Sigmoid colon (tissue), 7 donors: ENCODE measurements around the gene GLIS2. TPM values are rescaled to one million over a fixed set of nuclear protein-coding genes. Genes with fewer than 3 reads are reported as not detected.

Experiments used
- DNase-seq: peaks from one replicate; pipeline ENCODE4 v3.0.0-alpha.2; 2019
- H3K27ac ChIP-seq, 4 donors: fragments of 200-600 bp; sonication (generic); one replicate each; pipeline ENCODE4 v1.5.1; 2016 to 2019; ENCODE audit warnings: mild to moderate bottlenecking in 1 of 4
- H3K27me3 ChIP-seq, 3 donors: fragments of 200-600 bp; sonication (generic); one replicate each; pipeline ENCODE4 v1.5.1; 2019; ENCODE audit warnings: mild to moderate bottlenecking in 1 of 3
- H3K36me3 ChIP-seq, 4 donors: fragments of 200-600 bp; sonication (generic); one replicate each; pipeline ENCODE4 v1.5.1; 2016 to 2019
- H3K4me1 ChIP-seq, 4 donors: fragments of 200-600 bp; sonication (generic); one replicate each; pipeline ENCODE4 v1.5.1; 2017 to 2019
- H3K4me3 ChIP-seq, 4 donors: fragments of 200-600 bp; sonication (generic); one replicate each; pipeline ENCODE4 v1.5.1; 2017 to 2019; ENCODE audit warnings: mild to moderate bottlenecking in 2 of 4, moderate library complexity in 1 of 4
- H3K9me3 ChIP-seq, 4 donors: fragments of 200-600 bp in 3 of 4; sonication (generic) in 3 of 4; one replicate each; pipeline versions ENCODE4 v1.5.1 to v1.6.1; 2013 to 2019
- EP300 ChIP-seq, 4 donors: sonication (generic); formaldehyde crosslinking; IDR thresholded peaks; one replicate each; pipeline ENCODE4 v1.6.1; 2017; ENCODE audit warnings: antibody characterized with exemption in 4 of 4
- POLR2A ChIP-seq, 2 donors: fragments of 450-650 bp; IDR thresholded peaks; one replicate each; pipeline ENCODE4 v1.6.1; 2016; ENCODE audit warnings: antibody characterized with exemption in 2 of 2, mild to moderate bottlenecking in 2 of 2, moderate library complexity in 2 of 2
- POLR2AphosphoS5 ChIP-seq, 4 donors: sonication (generic); formaldehyde crosslinking; IDR thresholded peaks; one replicate each; pipeline ENCODE4 v1.6.1; 2017; ENCODE audit warnings: antibody characterized with exemption in 4 of 4
- WGBS, 2 donors: extraction: QIAGEN DNeasy Blood & Tissue Kit; methylation state at CpG; one replicate each; pipeline ENCODE4 v1.1.7; 2013; 5-methylcytosine and 5-hydroxymethylcytosine counted together
- intact Hi-C: fragments of 100-400 bp; cut with DNase I; formaldehyde crosslinking; loops from one replicate; pipeline ENCODE4 v1.15.1; 2023
- polyA plus RNA-seq, 3 donors: library from polyadenylated mRNA; stranded (reverse); fragments of 200-250 nt; gene quantifications; one replicate each; pipeline ENCODE4 v1.2.3, GENCODE V29; 2013
- total RNA-seq, 4 donors: library from RNA; depleted of rRNA; stranded (reverse); fragments of >200 nt; gene quantifications; one replicate each; pipeline ENCODE4 v1.1.0, GENCODE V29; 2016
- TF ChIP-seq, protein P1 (sequence below), 4 experiments: fragments of 450-650 bp in 3 of 4; fragments of 200-600 bp in 1 of 4; IDR thresholded peaks; one replicate each; pipeline ENCODE4 v1.5.1; 2016 to 2019; ENCODE audit warnings: antibody characterized with exemption in 4 of 4, mild to moderate bottlenecking in 3 of 4, moderate library complexity in 2 of 4
- donor health status: healthy with polysubstance abuse.
- donor health status: Bipolar disorder and iron deficiency.
- donor health status: healthy.

The GLIS2 gene
- total and polyA plus RNA-seq, 7 donors = 0.69 to 11.9 (median 5.4) TPM

DNA sequence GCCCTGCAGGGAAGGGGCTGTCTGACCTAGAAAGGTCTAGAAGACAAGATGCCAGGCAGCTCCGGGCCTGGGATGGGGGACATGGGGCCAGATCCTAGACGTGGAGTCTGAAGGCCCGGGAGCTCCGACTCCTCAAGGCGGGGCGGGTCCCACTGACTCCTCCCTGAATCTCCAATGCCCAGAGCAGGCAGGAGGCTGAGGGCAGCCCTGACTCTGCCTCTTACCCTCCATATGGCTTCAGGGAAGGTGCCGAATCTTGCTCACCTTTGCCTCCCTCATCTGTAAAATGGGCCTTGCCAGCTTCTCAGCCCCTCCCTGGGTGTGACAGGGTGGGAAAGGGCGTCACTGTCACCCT lies 70.6 kb downstream of the GLIS2 start:
- peaks cover 0 to 15% (median under 1%) of the 10 kb centered on the region in 4 donors for H3K4me1 ChIP-seq

GRCh38 chr16:4386951-4387565 lies 71.2 kb downstream of the GLIS2 start:
- intact Hi-C loops = no loop called here
- Histone ChIP-seq H3K36me3 (peaks cover 5 to 34% (median 15%) of the 10 kb centered on the region in 4 donors), H3K27me3 (no peaks in the 10 kb centered on the region), H3K4me3 (no peak overlapping the region), H3K27ac (peak overlapping the region in 3 of 4 donors; percentile 26 to 38 (median 27)), H3K4me1 (peaks cover 0 to 21% (median 4%) of the 10 kb centered on the region in 4 donors), H3K9me3 (no peaks in the 10 kb centered on the region)
- TF ChIP-seq POLR2AphosphoS5 (IDR thresholded peaks at IDR 0.05) = peak in 1 of 4 donors; percentile 3
- no peak for TF ChIP-seq POLR2A (IDR thresholded peaks at IDR 0.05)
- 89 to 90% methylated on average over 10 of the region's 10 CpGs for WGBS, 2 donors
- DNase-seq = no peak

More for the DNA sequence above, 70.6 kb downstream of the GLIS2 start:
- H3K36me3 ChIP-seq = peaks cover 5 to 40% (median 18%) of the 10 kb centered on the region in 4 donors
- intact Hi-C loops = no loop called here
- H3K9me3 ChIP-seq = no peaks in the 10 kb centered on the region
- no peaks in the 10 kb centered on the region for H3K27me3 ChIP-seq
- H3K4me3 ChIP-seq = no peak overlapping the region
- 67 to 80% methylated on average over 8 of the region's 8 CpGs for WGBS, 2 donors
- H3K27ac ChIP-seq = peak overlapping the region; percentile 8 to 38 (median 26)
- TF ChIP-seq POLR2A (IDR thresholded peaks at IDR 0.05) (no peak), EP300 (IDR thresholded peaks at IDR 0.05) (no peak), POLR2AphosphoS5 (IDR thresholded peaks at IDR 0.05) (no peak)
- TF ChIP-seq, protein P1, sequence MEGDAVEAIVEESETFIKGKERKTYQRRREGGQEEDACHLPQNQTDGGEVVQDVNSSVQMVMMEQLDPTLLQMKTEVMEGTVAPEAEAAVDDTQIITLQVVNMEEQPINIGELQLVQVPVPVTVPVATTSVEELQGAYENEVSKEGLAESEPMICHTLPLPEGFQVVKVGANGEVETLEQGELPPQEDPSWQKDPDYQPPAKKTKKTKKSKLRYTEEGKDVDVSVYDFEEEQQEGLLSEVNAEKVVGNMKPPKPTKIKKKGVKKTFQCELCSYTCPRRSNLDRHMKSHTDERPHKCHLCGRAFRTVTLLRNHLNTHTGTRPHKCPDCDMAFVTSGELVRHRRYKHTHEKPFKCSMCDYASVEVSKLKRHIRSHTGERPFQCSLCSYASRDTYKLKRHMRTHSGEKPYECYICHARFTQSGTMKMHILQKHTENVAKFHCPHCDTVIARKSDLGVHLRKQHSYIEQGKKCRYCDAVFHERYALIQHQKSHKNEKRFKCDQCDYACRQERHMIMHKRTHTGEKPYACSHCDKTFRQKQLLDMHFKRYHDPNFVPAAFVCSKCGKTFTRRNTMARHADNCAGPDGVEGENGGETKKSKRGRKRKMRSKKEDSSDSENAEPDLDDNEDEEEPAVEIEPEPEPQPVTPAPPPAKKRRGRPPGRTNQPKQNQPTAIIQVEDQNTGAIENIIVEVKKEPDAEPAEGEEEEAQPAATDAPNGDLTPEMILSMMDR (IDR thresholded peaks at IDR 0.05) = no peak
- no peak for DNase-seq

DNA sequence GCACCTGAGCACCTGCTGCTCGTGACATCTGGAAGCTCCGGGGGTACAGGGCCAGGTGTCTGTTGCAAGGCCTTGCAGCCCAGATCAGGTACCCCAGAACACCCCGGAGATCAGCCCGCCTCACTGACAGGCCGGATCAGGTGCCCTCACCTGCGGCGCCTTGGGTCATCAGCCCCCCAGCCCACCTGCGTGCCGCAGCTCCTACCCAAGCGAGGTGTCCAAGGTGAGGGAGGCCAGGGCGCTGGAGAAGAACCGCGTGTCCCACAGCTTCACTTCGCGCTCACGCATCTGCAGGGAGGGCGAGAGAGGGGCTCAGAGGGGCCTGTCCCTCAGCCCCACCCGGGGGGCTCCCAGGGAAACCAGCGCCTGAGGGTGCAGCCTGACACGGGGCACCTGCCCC lies 71.9 kb downstream of the GLIS2 start:
- no peak overlapping the region for H3K4me3 ChIP-seq

DNA sequence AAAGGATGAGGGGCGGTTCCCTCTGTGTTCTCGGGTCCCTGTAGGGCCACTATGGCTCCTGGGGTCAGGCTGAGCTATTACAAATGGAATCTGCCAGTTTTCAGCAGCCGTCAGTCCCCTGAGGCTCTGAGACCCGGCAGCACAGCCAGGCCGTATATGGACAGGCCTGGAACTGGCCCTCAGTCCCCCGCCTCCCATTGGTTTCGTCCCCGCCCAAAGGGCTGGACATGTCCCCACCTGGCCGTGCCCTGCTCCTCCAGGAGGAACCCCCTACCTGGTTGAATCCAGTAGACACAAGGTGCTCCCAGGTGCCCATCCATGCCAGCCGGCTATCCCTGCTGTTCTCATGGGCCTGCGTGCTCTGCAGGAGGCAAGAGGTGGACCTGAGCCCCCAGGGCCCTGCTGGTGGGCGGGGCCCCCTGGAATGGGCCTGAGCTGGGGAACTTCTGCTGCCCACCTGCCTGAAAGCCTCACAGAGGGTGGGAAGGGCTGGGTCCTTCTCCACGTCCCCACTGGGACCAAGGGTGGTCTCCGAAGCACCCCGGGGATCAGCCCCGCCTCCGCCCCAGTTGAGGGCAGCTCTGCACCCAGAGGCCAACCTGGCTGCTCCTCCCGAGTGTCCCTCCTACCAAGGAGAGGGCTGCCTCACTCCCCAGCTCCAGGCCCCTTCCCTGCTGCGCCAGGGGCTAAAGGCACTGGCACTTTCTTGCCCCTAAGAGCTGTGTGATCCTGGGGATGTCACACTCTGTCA lies 72.6 kb downstream of the GLIS2 start:
- Histone ChIP-seq H3K36me3 (peaks cover 0 to 23% (median 6%) of the 10 kb centered on the region in 4 donors), H3K4me3 (no peak overlapping the region), H3K9me3 (no peaks in the 10 kb centered on the region), H3K27me3 (no peaks in the 10 kb centered on the region), H3K27ac (peak overlapping the region; percentile 30 to 43 (median 32)), H3K4me1 (peaks cover 0 to 35% (median 17%) of the 10 kb centered on the region in 4 donors)
- WGBS, 2 donors = 89 to 91% methylated on average over 19 of the region's 19 CpGs
- intact Hi-C loops = no loop called here
- DNase-seq = no peak
- TF ChIP-seq, protein P1 (IDR thresholded peaks at IDR 0.05) = no peak
- TF ChIP-seq POLR2A (IDR thresholded peaks at IDR 0.05) = no peak
- no peak for TF ChIP-seq EP300 (IDR thresholded peaks at IDR 0.05)
- no peak for TF ChIP-seq POLR2AphosphoS5 (IDR thresholded peaks at IDR 0.05)

More for the DNA sequence above, 71.9 kb downstream of the GLIS2 start:
- TF ChIP-seq EP300 (IDR thresholded peaks at IDR 0.05) (no peak), POLR2AphosphoS5 (IDR thresholded peaks at IDR 0.05) (no peak), POLR2A (IDR thresholded peaks at IDR 0.05) (no peak)
- TF ChIP-seq, protein P1 (IDR thresholded peaks at IDR 0.05) = no peak
- intact Hi-C loops = no loop called here
- H3K27me3 ChIP-seq = no peaks in the 10 kb centered on the region
- peaks cover 2 to 27% (median 10%) of the 10 kb centered on the region in 4 donors for H3K36me3 ChIP-seq
- peak overlapping the region in 2 of 4 donors; percentile 31 to 32 for H3K27ac ChIP-seq
- no peaks in the 10 kb centered on the region for H3K9me3 ChIP-seq
- WGBS, 2 donors = 96% methylated on average over 20 of the region's 20 CpGs
- DNase-seq = no peak
- H3K4me1 ChIP-seq = peaks cover 0 to 29% (median 11%) of the 10 kb centered on the region in 4 donors

Other genes with a start within 250 kb of the GLIS2 start
- gene ADCY9, start 199.6 kb upstream of the GLIS2 start, total RNA-seq = 10 to 100 TPM; 12.5 to 28.0 (median 13.8) TPM
- gene ADCY9, start 199.6 kb upstream of the GLIS2 start, polyA plus RNA-seq = 10 to 100 TPM in 1 of 3 donors, 1 to 10 TPM in 2; 1.8 to 11.9 (median 2.8) TPM
- gene SRL, start 74.0 kb upstream of the GLIS2 start, total RNA-seq = under 1 TPM; 0.33 to 0.83 (median 0.63) TPM
- 1 to 10 TPM in 1 of 3 donors, under 1 TPM in 2; 0.46 to 1.2 (median 0.60) TPM for gene SRL, start 74.0 kb upstream of the GLIS2 start, polyA plus RNA-seq
- gene TFAP4, start 43.0 kb upstream of the GLIS2 start, total RNA-seq = 1 to 10 TPM; 3.2 to 3.9 (median 3.6) TPM
- 10 to 100 TPM in 1 of 3 donors, 1 to 10 TPM in 2; 2.3 to 11.7 (median 4.8) TPM for gene TFAP4, start 43.0 kb upstream of the GLIS2 start, polyA plus RNA-seq
- gene PAM16, start 35.3 kb downstream of the GLIS2 start, total RNA-seq = 10 to 100 TPM; 36.7 to 52.7 (median 43.6) TPM
- gene PAM16, start 35.3 kb downstream of the GLIS2 start, polyA plus RNA-seq = 10 to 100 TPM; 36.0 to 57.0 (median 49.0) TPM
- gene VASN, start 55.8 kb downstream of the GLIS2 start, total RNA-seq = 10 to 100 TPM in 1 of 4 donors, 1 to 10 TPM in 3; 7.1 to 10.2 (median 8.3) TPM
- 1 to 10 TPM in 2 of 3 donors, under 1 TPM in 1; 0.46 to 4.2 (median 2.4) TPM for gene VASN, start 55.8 kb downstream of the GLIS2 start, polyA plus RNA-seq
- gene CORO7, start 100.5 kb downstream of the GLIS2 start, total RNA-seq = 10 to 100 TPM; 10.0 to 34.6 (median 19.1) TPM
- gene CORO7, start 100.5 kb downstream of the GLIS2 start, polyA plus RNA-seq = 10 to 100 TPM; 10.8 to 43.4 (median 12.5) TPM
- 10 to 100 TPM; 41.3 to 47.4 (median 44.4) TPM for gene DNAJA3, start 109.8 kb downstream of the GLIS2 start, total RNA-seq
- gene DNAJA3, start 109.8 kb downstream of the GLIS2 start, polyA plus RNA-seq = 10 to 100 TPM; 28.2 to 53.3 (median 35.6) TPM
- gene NMRAL1, start 158.6 kb downstream of the GLIS2 start, total RNA-seq = 10 to 100 TPM; 24.8 to 62.3 (median 47.0) TPM
- gene NMRAL1, start 158.6 kb downstream of the GLIS2 start, polyA plus RNA-seq = 10 to 100 TPM; 29.4 to 52.7 (median 46.8) TPM
- 10 to 100 TPM; 29.9 to 37.1 (median 32.0) TPM for gene HMOX2, start 160.3 kb downstream of the GLIS2 start, total RNA-seq
- gene HMOX2, start 160.3 kb downstream of the GLIS2 start, polyA plus RNA-seq = 10 to 100 TPM; 57.7 to 77.2 (median 62.1) TPM
- gene CDIP1, start 222.7 kb downstream of the GLIS2 start, total RNA-seq = 10 to 100 TPM; 12.8 to 22.4 (median 18.6) TPM
- gene CDIP1, start 222.7 kb downstream of the GLIS2 start, polyA plus RNA-seq = 10 to 100 TPM; 10.8 to 16.2 (median 16.1) TPM
- gene C16orf96, start 240.3 kb downstream of the GLIS2 start, total RNA-seq = under 1 TPM in 2 of 4 donors, not detected in 2; under 0.01 to 0.16 TPM
- under 1 TPM in 1 of 3 donors, not detected in 2; 0.09 TPM for gene C16orf96, start 240.3 kb downstream of the GLIS2 start, polyA plus RNA-seq